Liver (tissue), 3 donors: ENCODE results near the gene FBN1.

Experiments
- ATF3 ChIP-seq: IDR thresholded peaks from 2 replicates; pipeline ENCODE4 v1.6.1; 2016; ENCODE audit warnings: antibody characterized with exemption
- FOXA1 ChIP-seq: IDR thresholded peaks from 2 replicates; pipeline ENCODE4 v1.6.1; 2016; ENCODE audit warnings: antibody characterized with exemption
- HNF4A ChIP-seq, 2 donors: conservative IDR thresholded peaks; 2 replicates each; pipeline ENCODE4 v1.6.1; 2016; ENCODE audit warnings: antibody characterized with exemption in 2 of 2, mild to moderate bottlenecking in 2 of 2
- JUND ChIP-seq, 2 donors: IDR thresholded peaks; 2 replicates each; pipeline ENCODE4 v1.6.1; 2016; ENCODE audit warnings: antibody characterized with exemption in 2 of 2
- RAD21 ChIP-seq, 2 donors: IDR thresholded peaks; 2 replicates each; pipeline ENCODE4 v1.6.1; 2016; ENCODE audit warnings: antibody characterized with exemption in 2 of 2, mild to moderate bottlenecking in 2 of 2
- REST ChIP-seq: IDR thresholded peaks from 2 replicates; pipeline ENCODE4 v1.6.1; 2016; ENCODE audit warnings: antibody characterized with exemption, mild to moderate bottlenecking
- RXRA ChIP-seq, 2 donors: IDR thresholded peaks; 2 replicates each; pipeline ENCODE4 v1.6.1; 2017 to 2018; ENCODE audit warnings: antibody characterized with exemption in 2 of 2, mild to moderate bottlenecking in 1 of 2
- SP1 ChIP-seq: IDR thresholded peaks from 2 replicates; pipeline ENCODE4 v1.6.1; 2018; ENCODE audit warnings: antibody characterized with exemption, mild to moderate bottlenecking
- TAF1 ChIP-seq: conservative IDR thresholded peaks from 2 replicates; pipeline ENCODE4 v1.6.1; 2016; ENCODE audit warnings: antibody characterized with exemption, mild to moderate bottlenecking
- YY1 ChIP-seq: IDR thresholded peaks from 2 replicates; pipeline ENCODE4 v1.6.1; 2016; ENCODE audit warnings: antibody characterized with exemption, mild to moderate bottlenecking
- ZBTB33 ChIP-seq: IDR thresholded peaks from 2 replicates; pipeline ENCODE4 v1.6.1; 2016; ENCODE audit warnings: antibody characterized with exemption
- TF ChIP-seq, protein P1 (sequence below): fragments of 150-350 bp; IDR thresholded peaks from 2 replicates; pipeline ENCODE4 v1.5.1; 2017; ENCODE audit warnings: improper control_type of control experiment, low read depth, low read length; ENCODE audit not compliant: missing input control
- TF ChIP-seq, protein P2 (sequence below): IDR thresholded peaks from 2 replicates; pipeline ENCODE4 v1.6.1; 2016; ENCODE audit warnings: antibody characterized with exemption
- donor health status: healthy.
- donor health status: healthy.

- TF ChIP-seq, protein P1, sequence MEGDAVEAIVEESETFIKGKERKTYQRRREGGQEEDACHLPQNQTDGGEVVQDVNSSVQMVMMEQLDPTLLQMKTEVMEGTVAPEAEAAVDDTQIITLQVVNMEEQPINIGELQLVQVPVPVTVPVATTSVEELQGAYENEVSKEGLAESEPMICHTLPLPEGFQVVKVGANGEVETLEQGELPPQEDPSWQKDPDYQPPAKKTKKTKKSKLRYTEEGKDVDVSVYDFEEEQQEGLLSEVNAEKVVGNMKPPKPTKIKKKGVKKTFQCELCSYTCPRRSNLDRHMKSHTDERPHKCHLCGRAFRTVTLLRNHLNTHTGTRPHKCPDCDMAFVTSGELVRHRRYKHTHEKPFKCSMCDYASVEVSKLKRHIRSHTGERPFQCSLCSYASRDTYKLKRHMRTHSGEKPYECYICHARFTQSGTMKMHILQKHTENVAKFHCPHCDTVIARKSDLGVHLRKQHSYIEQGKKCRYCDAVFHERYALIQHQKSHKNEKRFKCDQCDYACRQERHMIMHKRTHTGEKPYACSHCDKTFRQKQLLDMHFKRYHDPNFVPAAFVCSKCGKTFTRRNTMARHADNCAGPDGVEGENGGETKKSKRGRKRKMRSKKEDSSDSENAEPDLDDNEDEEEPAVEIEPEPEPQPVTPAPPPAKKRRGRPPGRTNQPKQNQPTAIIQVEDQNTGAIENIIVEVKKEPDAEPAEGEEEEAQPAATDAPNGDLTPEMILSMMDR, result no peak
- no peak for TF ChIP-seq TAF1
- TF ChIP-seq ZBTB33, result no peak
- TF ChIP-seq REST, result no peak
- TF ChIP-seq RXRA (IDR thresholded peaks at IDR 0.05), result no peak
- no peak for TF ChIP-seq FOXA1
- no peak for TF ChIP-seq RAD21 (IDR thresholded peaks at IDR 0.05)
- TF ChIP-seq ATF3, result no peak
- no peak for TF ChIP-seq JUND (IDR thresholded peaks at IDR 0.05)
- no peak for TF ChIP-seq SP1
- TF ChIP-seq, protein P2, sequence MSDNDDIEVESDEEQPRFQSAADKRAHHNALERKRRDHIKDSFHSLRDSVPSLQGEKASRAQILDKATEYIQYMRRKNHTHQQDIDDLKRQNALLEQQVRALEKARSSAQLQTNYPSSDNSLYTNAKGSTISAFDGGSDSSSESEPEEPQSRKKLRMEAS, result no peak
- no peak for TF ChIP-seq YY1
- no peak for TF ChIP-seq HNF4A (conservative IDR thresholded peaks at IDR 0.05)
Observed at GRCh38 chr15:48366584-48367312, 278.8 kb downstream of the FBN1 start.
